Adrenal gland (tissue), 5 donors: ENCODE measurements around the gene ABCC11.

Source experiments
- CTCF ChIP-seq, 6 experiments: fragments of 450-650 bp in 4 of 6; fragments of 200-600 bp in 2 of 6; sonication (generic) in 1 of 6; IDR thresholded peaks; 1 replicate in 5 of 6; 2 replicates in 1 of 6; pipeline versions ENCODE4 v1.5.1 to v1.8.0; 2016 to 2021; ENCODE audit warnings: antibody characterized with exemption in 6 of 6, mild to moderate bottlenecking in 2 of 6, moderate library complexity in 1 of 6
- POLR2A ChIP-seq, 2 donors: fragments of 450-650 bp; IDR thresholded peaks; one replicate each; pipeline ENCODE4 v1.6.1; 2017; ENCODE audit warnings: antibody characterized with exemption in 2 of 2, mild to moderate bottlenecking in 2 of 2, moderate library complexity in 1 of 2
- donor health status: DM: no; HTN: no; CAD: no.

- TF ChIP-seq CTCF (IDR thresholded peaks at IDR 0.05) (no peak), POLR2A (IDR thresholded peaks at IDR 0.05) (no peak)
These were observed 128.5 kb downstream of the ABCC11 start for GRCh38 chr16:48118841-48119240.
